ENCODE results near the gene NFKBIA.
"Not testable (repeated sequence)": the region's sequence is repeated elsewhere in the genome, so short reads cannot be mapped to it uniquely, and the experiment has no call there.

The NFKBIA gene

GRCh38 chr14:35388656-35389314 is 15.8 kb downstream of the NFKBIA start:
- DNase-seq, result no peak

- no peak for DNase-seq
These were observed 16.6 kb downstream of the NFKBIA start for GRCh38 chr14:35387713-35388579.

- no peak for DNase-seq
These were observed 17.3 kb downstream of the NFKBIA start for GRCh38 chr14:35387219-35387618.

GRCh38 chr14:35386673-35387125 is 17.9 kb downstream of the NFKBIA start:
- no peak for DNase-seq

GRCh38 chr14:35385042-35385839 is 19.3 kb downstream of the NFKBIA start:
- no peak for DNase-seq

- DNase-seq, result no peak
These were observed 20.0 kb downstream of the NFKBIA start for GRCh38 chr14:35384455-35385041.

GRCh38 chr14:35383569-35384454 is 20.7 kb downstream of the NFKBIA start:
- DNase-seq, result no peak

GRCh38 chr14:35380794-35381193 is 23.8 kb downstream of the NFKBIA start:
- DNase-seq, result no peak

- not testable (repeated sequence) for DNase-seq
These were observed 25.2 kb downstream of the NFKBIA start for GRCh38 chr14:35379234-35379933.

- no peak for DNase-seq
These were observed 25.9 kb downstream of the NFKBIA start for GRCh38 chr14:35378425-35379233.

- no peak for DNase-seq
These were observed 29.0 kb downstream of the NFKBIA start for GRCh38 chr14:35375558-35376025.

GRCh38 chr14:35374263-35374712 is 30.3 kb downstream of the NFKBIA start:
- no peak for DNase-seq

- not testable (repeated sequence) for DNase-seq
These were observed 31.3 kb downstream of the NFKBIA start for GRCh38 chr14:35373208-35373607.

GRCh38 chr14:35370969-35371368 is 33.6 kb downstream of the NFKBIA start:
- no peak for DNase-seq

- DNase-seq, result no peak
These were observed 34.8 kb downstream of the NFKBIA start for GRCh38 chr14:35369701-35370191.

GRCh38 chr14:35368583-35369392 is 35.8 kb downstream of the NFKBIA start:
- DNase-seq, result no peak

- DNase-seq, result no peak
These were observed 36.4 kb downstream of the NFKBIA start for GRCh38 chr14:35368139-35368460.

GRCh38 chr14:35367056-35367372 is 37.5 kb downstream of the NFKBIA start:
- no peak for DNase-seq

GRCh38 chr14:35366521-35366976 is 38.0 kb downstream of the NFKBIA start:
- DNase-seq, result no peak
